Prostate gland (tissue), 2 donors: ENCODE measurements around the gene CTBP1.

Experiments
- POLR2A ChIP-seq: fragments of 450-650 bp; IDR thresholded peaks from one replicate; pipeline ENCODE4 v1.6.1; 2016; ENCODE audit warnings: antibody characterized with exemption, mild to moderate bottlenecking
- POLR2AphosphoS5 ChIP-seq: sonication (generic); formaldehyde crosslinking; IDR thresholded peaks from one replicate; pipeline ENCODE4 v1.6.1; 2017; ENCODE audit warnings: antibody characterized with exemption
- TF ChIP-seq, protein P1 (sequence below), 4 experiments: fragments of 200-600 bp in 2 of 4; fragments of 450-650 bp in 2 of 4; sonication (generic) in 2 of 4; IDR thresholded peaks; 1 replicate in 3 of 4; 2 replicates in 1 of 4; pipeline ENCODE4 v1.5.1; 2016 to 2019; ENCODE audit warnings: antibody characterized with exemption in 4 of 4, mild to moderate bottlenecking in 2 of 4, moderate library complexity in 2 of 4

DNA sequence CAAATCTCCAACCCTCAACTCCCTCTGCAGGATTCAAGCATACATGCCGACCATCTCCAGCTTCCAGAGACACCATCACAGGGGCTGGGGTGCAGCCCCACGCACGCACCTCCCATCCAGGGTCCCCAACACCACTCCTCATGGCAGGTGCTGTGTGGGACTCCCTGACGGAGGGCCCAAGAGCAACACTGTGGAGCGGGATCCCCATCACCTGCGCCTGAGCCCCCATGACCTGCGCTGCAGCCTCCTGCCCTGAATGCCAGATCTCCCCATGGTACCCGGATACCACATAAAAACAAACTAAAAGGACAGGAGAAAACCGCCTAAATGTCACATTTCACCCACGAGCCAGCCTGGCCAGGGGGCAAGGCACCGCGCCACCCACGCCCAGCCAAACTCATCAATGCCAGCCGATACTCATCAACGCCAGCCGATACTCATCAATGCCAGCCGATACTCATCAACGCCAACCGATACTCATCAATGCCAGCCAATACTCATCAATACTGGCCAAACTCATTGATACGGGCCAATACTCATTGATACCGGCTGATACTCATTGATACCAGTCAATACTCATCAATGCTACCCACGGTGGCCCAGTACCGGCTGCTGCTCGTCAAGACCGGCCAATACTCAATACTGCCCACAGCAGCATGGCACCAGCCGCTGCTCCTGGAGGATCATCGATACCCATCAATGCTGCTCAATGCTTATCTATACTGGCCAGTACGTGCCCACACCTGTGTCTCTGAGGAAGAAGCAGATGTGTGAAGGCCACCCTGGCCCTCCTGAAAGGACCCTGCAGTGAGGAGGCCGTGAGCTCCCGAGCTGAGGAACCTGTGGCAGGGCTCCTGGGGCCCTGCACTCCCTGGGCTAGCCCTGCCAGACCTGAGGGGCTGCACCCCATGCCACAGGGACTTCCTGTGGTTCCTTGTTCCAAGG lies 6.2 kb downstream of the CTBP1 start:
- no peak for TF ChIP-seq POLR2AphosphoS5
- TF ChIP-seq POLR2A, result no peak
- TF ChIP-seq, protein P1, sequence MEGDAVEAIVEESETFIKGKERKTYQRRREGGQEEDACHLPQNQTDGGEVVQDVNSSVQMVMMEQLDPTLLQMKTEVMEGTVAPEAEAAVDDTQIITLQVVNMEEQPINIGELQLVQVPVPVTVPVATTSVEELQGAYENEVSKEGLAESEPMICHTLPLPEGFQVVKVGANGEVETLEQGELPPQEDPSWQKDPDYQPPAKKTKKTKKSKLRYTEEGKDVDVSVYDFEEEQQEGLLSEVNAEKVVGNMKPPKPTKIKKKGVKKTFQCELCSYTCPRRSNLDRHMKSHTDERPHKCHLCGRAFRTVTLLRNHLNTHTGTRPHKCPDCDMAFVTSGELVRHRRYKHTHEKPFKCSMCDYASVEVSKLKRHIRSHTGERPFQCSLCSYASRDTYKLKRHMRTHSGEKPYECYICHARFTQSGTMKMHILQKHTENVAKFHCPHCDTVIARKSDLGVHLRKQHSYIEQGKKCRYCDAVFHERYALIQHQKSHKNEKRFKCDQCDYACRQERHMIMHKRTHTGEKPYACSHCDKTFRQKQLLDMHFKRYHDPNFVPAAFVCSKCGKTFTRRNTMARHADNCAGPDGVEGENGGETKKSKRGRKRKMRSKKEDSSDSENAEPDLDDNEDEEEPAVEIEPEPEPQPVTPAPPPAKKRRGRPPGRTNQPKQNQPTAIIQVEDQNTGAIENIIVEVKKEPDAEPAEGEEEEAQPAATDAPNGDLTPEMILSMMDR (IDR thresholded peaks at IDR 0.05), result no peak
